ENCODE results near the gene RBM47.
A peak's percentile ranks its signal among the peaks of the same experiment; 100 is the strongest.

Gene RBM47

GRCh38 chr4:40490481-40490880, 139.2 kb downstream of the RBM47 start:
- TF ChIP-seq POLR2A (IDR thresholded peaks at IDR 0.05; ENCODE audit: low read depth, low read length): no peak
- TF ChIP-seq TAF1 (IDR thresholded peaks at IDR 0.05; ENCODE audit: borderline replicate concordance, low read depth, low read length): no peak
- TF ChIP-seq POLR2AphosphoS5 (IDR thresholded peaks at IDR 0.05; ENCODE audit: low read depth, low read length): no peak
- FAIRE-seq (no peak), DNase-seq (ENCODE audit: insufficient read length) (no peak)

GRCh38 chr4:40489961-40490360, 139.7 kb downstream of the RBM47 start:
- DNase-seq (ENCODE audit: insufficient read length) (no peak), FAIRE-seq (no peak)
- no peak for TF ChIP-seq POLR2A (IDR thresholded peaks at IDR 0.05; ENCODE audit: low read depth, low read length)
- no peak for TF ChIP-seq TAF1 (IDR thresholded peaks at IDR 0.05; ENCODE audit: borderline replicate concordance, low read depth, low read length)
- TF ChIP-seq POLR2AphosphoS5 (IDR thresholded peaks at IDR 0.05; ENCODE audit: low read depth, low read length): no peak

GRCh38 chr4:40486534-40486933, 143.1 kb downstream of the RBM47 start:
- DNase-seq (ENCODE audit: insufficient read length): no peak
- FAIRE-seq: peak; percentile 82

GRCh38 chr4:40484346-40485090, 145.1 kb downstream of the RBM47 start:
- FAIRE-seq (peak; percentile 44), DNase-seq (ENCODE audit: insufficient read length) (no peak)
- no peak for TF ChIP-seq POLR2A (IDR thresholded peaks at IDR 0.05; ENCODE audit: low read depth, low read length)
- no peak for TF ChIP-seq POLR2AphosphoS5 (IDR thresholded peaks at IDR 0.05; ENCODE audit: low read depth, low read length)
- no peak for TF ChIP-seq TAF1 (IDR thresholded peaks at IDR 0.05; ENCODE audit: borderline replicate concordance, low read depth, low read length)

More at GRCh38 chr4:40486534-40486933, 143.1 kb downstream of the RBM47 start:
- no peak for TF ChIP-seq POLR2A (IDR thresholded peaks at IDR 0.05; ENCODE audit: low read depth, low read length)
- no peak for TF ChIP-seq TAF1 (IDR thresholded peaks at IDR 0.05; ENCODE audit: borderline replicate concordance, low read depth, low read length)
- no peak for TF ChIP-seq POLR2AphosphoS5 (IDR thresholded peaks at IDR 0.05; ENCODE audit: low read depth, low read length)

GRCh38 chr4:40482985-40483647, 146.5 kb downstream of the RBM47 start:
- DNase-seq (ENCODE audit: insufficient read length) (no peak), FAIRE-seq (no peak)
- TF ChIP-seq TAF1 (IDR thresholded peaks at IDR 0.05; ENCODE audit: borderline replicate concordance, low read depth, low read length) (no peak), POLR2A (IDR thresholded peaks at IDR 0.05; ENCODE audit: low read depth, low read length) (no peak), POLR2AphosphoS5 (IDR thresholded peaks at IDR 0.05; ENCODE audit: low read depth, low read length) (no peak)

- DNase-seq (ENCODE audit: insufficient read length) (no peak), FAIRE-seq (no peak)
- TF ChIP-seq POLR2A (IDR thresholded peaks at IDR 0.05; ENCODE audit: low read depth, low read length) (no peak), POLR2AphosphoS5 (IDR thresholded peaks at IDR 0.05; ENCODE audit: low read depth, low read length) (no peak), TAF1 (IDR thresholded peaks at IDR 0.05; ENCODE audit: borderline replicate concordance, low read depth, low read length) (no peak)
Measured at GRCh38 chr4:40481977-40482376, 147.7 kb downstream of the RBM47 start.

GRCh38 chr4:40480291-40480690, 149.4 kb downstream of the RBM47 start:
- DNase-seq (ENCODE audit: insufficient read length) (no peak), FAIRE-seq (no peak)
- no peak for TF ChIP-seq TAF1 (IDR thresholded peaks at IDR 0.05; ENCODE audit: borderline replicate concordance, low read depth, low read length)
- TF ChIP-seq POLR2A (IDR thresholded peaks at IDR 0.05; ENCODE audit: low read depth, low read length): no peak
- TF ChIP-seq POLR2AphosphoS5 (IDR thresholded peaks at IDR 0.05; ENCODE audit: low read depth, low read length): no peak

- DNase-seq (ENCODE audit: insufficient read length) (no peak), FAIRE-seq (no peak)
- TF ChIP-seq POLR2A (IDR thresholded peaks at IDR 0.05; ENCODE audit: low read depth, low read length) (no peak), TAF1 (IDR thresholded peaks at IDR 0.05; ENCODE audit: borderline replicate concordance, low read depth, low read length) (no peak)
Measured at GRCh38 chr4:40479378-40479777, 150.3 kb downstream of the RBM47 start.

- DNase-seq (ENCODE audit: insufficient read length): no peak
- TF ChIP-seq POLR2AphosphoS5 (IDR thresholded peaks at IDR 0.05; ENCODE audit: low read depth, low read length) (no peak), POLR2A (IDR thresholded peaks at IDR 0.05; ENCODE audit: low read depth, low read length) (no peak), TAF1 (IDR thresholded peaks at IDR 0.05; ENCODE audit: borderline replicate concordance, low read depth, low read length) (no peak)
- FAIRE-seq: peak; percentile 54
Measured at GRCh38 chr4:40475609-40476008, 154.1 kb downstream of the RBM47 start.

GRCh38 chr4:40473578-40474388, 155.9 kb downstream of the RBM47 start:
- FAIRE-seq: no peak
- no peak for DNase-seq (ENCODE audit: insufficient read length)
- TF ChIP-seq POLR2A (IDR thresholded peaks at IDR 0.05; ENCODE audit: low read depth, low read length): no peak
- no peak for TF ChIP-seq POLR2AphosphoS5 (IDR thresholded peaks at IDR 0.05; ENCODE audit: low read depth, low read length)

- DNase-seq (ENCODE audit: insufficient read length) (no peak), FAIRE-seq (no peak)
- TF ChIP-seq POLR2AphosphoS5 (IDR thresholded peaks at IDR 0.05; ENCODE audit: low read depth, low read length): no peak
- TF ChIP-seq POLR2A (IDR thresholded peaks at IDR 0.05; ENCODE audit: low read depth, low read length): no peak
- TF ChIP-seq TAF1 (IDR thresholded peaks at IDR 0.05; ENCODE audit: borderline replicate concordance, low read depth, low read length): no peak
Measured at GRCh38 chr4:40471923-40472322, 157.7 kb downstream of the RBM47 start.
